Measurements from ENCODE around the gene UBE2L5.
"Not testable (repeated sequence)": the region's sequence is repeated elsewhere in the genome, so short reads cannot be mapped to it uniquely, and the experiment has no call there.

The UBE2L5 gene

GRCh38 chr13:30437177-30437576 lies 14.9 kb downstream of the UBE2L5 start:
- TF ChIP-seq CTCF (IDR thresholded peaks at IDR 0.05), result no peak
- Mint-ChIP-seq H3K36me3 (ENCODE audit: low read depth) (no peaks in the 10 kb centered on the region), H3K4me3 (no peak overlapping the region), H3K9me3 (no peaks in the 10 kb centered on the region), H3K4me1 (no peaks in the 10 kb centered on the region), H3K27me3 (ENCODE audit: low read depth, poor library complexity) (peaks cover 28% of the 10 kb centered on the region), H3K27ac (no peak overlapping the region)
- DNase-seq, result no peak

- TF ChIP-seq CTCF (IDR thresholded peaks at IDR 0.05), result no peak
- peaks cover 3% of the 10 kb centered on the region for H3K9me3 Mint-ChIP-seq
- peaks cover 5% of the 10 kb centered on the region for H3K4me1 Mint-ChIP-seq
- no peak for DNase-seq
- H3K4me3 Mint-ChIP-seq, result no peak overlapping the region
- no peak overlapping the region for H3K27ac Mint-ChIP-seq
- peaks cover 21% of the 10 kb centered on the region for H3K27me3 Mint-ChIP-seq (ENCODE audit: low read depth, poor library complexity)
- no peaks in the 10 kb centered on the region for H3K36me3 Mint-ChIP-seq (ENCODE audit: low read depth)
Observed at GRCh38 chr13:30438286-30438685, 16.0 kb downstream of the UBE2L5 start.

- no peaks in the 10 kb centered on the region for H3K36me3 Mint-ChIP-seq (ENCODE audit: low read depth)
- H3K4me3 Mint-ChIP-seq, result no peak overlapping the region
- TF ChIP-seq CTCF (IDR thresholded peaks at IDR 0.05), result no peak
- H3K27me3 Mint-ChIP-seq (ENCODE audit: low read depth, poor library complexity), result peaks cover 19% of the 10 kb centered on the region
- peaks cover 29% of the 10 kb centered on the region for H3K4me1 Mint-ChIP-seq
- DNase-seq, result no peak
- peaks cover 3% of the 10 kb centered on the region for H3K9me3 Mint-ChIP-seq
- H3K27ac Mint-ChIP-seq, result no peak overlapping the region
Observed at GRCh38 chr13:30440910-30441703, 18.8 kb downstream of the UBE2L5 start.

- DNase-seq, result no peak
- no peak for TF ChIP-seq CTCF (IDR thresholded peaks at IDR 0.05)
Observed at GRCh38 chr13:30442926-30443325, 20.6 kb downstream of the UBE2L5 start.

GRCh38 chr13:30443491-30443890 lies 21.2 kb downstream of the UBE2L5 start:
- not testable (repeated sequence) for DNase-seq; H3K27ac Mint-ChIP-seq; H3K36me3 Mint-ChIP-seq (ENCODE audit: low read depth); H3K9me3 Mint-ChIP-seq; H3K4me3 Mint-ChIP-seq; H3K27me3 Mint-ChIP-seq (ENCODE audit: low read depth, poor library complexity)
- peaks cover 39% of the 10 kb centered on the region for H3K4me1 Mint-ChIP-seq

More at GRCh38 chr13:30442926-30443325, 20.6 kb downstream of the UBE2L5 start:
- Mint-ChIP-seq H3K4me1 (peaks cover 39% of the 10 kb centered on the region), H3K27ac (no peak overlapping the region), H3K36me3 (ENCODE audit: low read depth) (no peaks in the 10 kb centered on the region), H3K9me3 (peaks cover 3% of the 10 kb centered on the region), H3K27me3 (ENCODE audit: low read depth, poor library complexity) (peaks cover 9% of the 10 kb centered on the region), H3K4me3 (no peak overlapping the region)

GRCh38 chr13:30443957-30444404 lies 21.7 kb downstream of the UBE2L5 start:
- TF ChIP-seq CTCF (IDR thresholded peaks at IDR 0.05), result no peak
- no peak for DNase-seq
- Mint-ChIP-seq H3K36me3 (ENCODE audit: low read depth) (no peaks in the 10 kb centered on the region), H3K4me3 (peak overlapping the region; percentile 30), H3K9me3 (peaks cover 3% of the 10 kb centered on the region), H3K27me3 (ENCODE audit: low read depth, poor library complexity) (peaks cover 6% of the 10 kb centered on the region), H3K4me1 (peaks cover 39% of the 10 kb centered on the region), H3K27ac (no peak overlapping the region)

All from nephron progenitor cell (in vitro differentiated cells).